ENCODE results near the gene CD209. TPM values are rescaled to one million over a fixed set of nuclear protein-coding genes. Genes with fewer than 3 reads are reported as not detected.

Gene CD209
- total and polyA plus RNA-seq, 2 of the 8 experiments (the other 6 are each of a cell fraction or from before 2014, with no cell fraction given) = 0.05 to 0.22 TPM

GRCh38 chr19:7738023-7738422, 9.3 kb downstream of the CD209 start:
- H3K4me1 ChIP-seq (replicated peaks in 1 of 4; ENCODE audit: control insufficient read depth in 3 of 4, insufficient read depth in 4 of 4, low read length in 3 of 4) = peaks cover 0 to 3% (median 0%) of the 10 kb centered on the region in 4 experiments; a peak in 1 of 7 replicates

More at GRCh38 chr19:7738023-7738422, 9.3 kb downstream of the CD209 start:
- no peak overlapping the region for H2AK5ac ChIP-seq (ENCODE audit: low read depth, low read length)
- no peak overlapping the region for H3K4me2 ChIP-seq (ENCODE audit: insufficient read depth in 1 of 2, low read depth in 2 of 2, low read length in 2 of 2)
- no peak overlapping the region for H3K4me3 ChIP-seq (ENCODE audit: extremely low read depth in 1 of 4, insufficient read depth in 2 of 4, low read depth in 3 of 4, low read length in 4 of 4)
- H3K9ac ChIP-seq (replicated peaks in 1 of 4; ENCODE audit: extremely low read depth in 1 of 4, low read depth in 3 of 4, low read length in 3 of 4) = no peak overlapping the region
- DNase-seq (ENCODE audit: low read depth in 1 of 2, low spot score in 2 of 2) (no peak), FAIRE-seq (no peak)
- no peak for TF ChIP-seq ZNF274 (IDR thresholded peaks at IDR 0.05; ENCODE audit: borderline replicate concordance, extremely low read depth, low read length)
- no peak overlapping the region for H3K56ac ChIP-seq (replicated peaks; ENCODE audit: insufficient read length, low read depth, low read length)
- H3K79me1 ChIP-seq (ENCODE audit: low read depth, low read length) = no peaks in the 10 kb centered on the region
- no peak overlapping the region for H3K14ac ChIP-seq (ENCODE audit: insufficient read length)
- H3K36me3 ChIP-seq (ENCODE audit: control insufficient read depth in 2 of 4, insufficient read depth in 4 of 4, low read length in 3 of 4) = no peaks in the 10 kb centered on the region
- H2BK20ac ChIP-seq (ENCODE audit: low read length) = no peak overlapping the region
- no peak overlapping the region for H3K4ac ChIP-seq (replicated peaks; ENCODE audit: insufficient read length, low read depth, low read length)
- CTCF ChIA-PET (ENCODE audit: partially characterized antibody) = interaction anchor here (1.5 kb wide), 3 partner anchors 11 to 58 kb away, joined by 3 to 4 read pairs (median 3); partner anchors contain the start of gene TRAPPC5
- no peaks in the 10 kb centered on the region for H4K20me1 ChIP-seq (replicated peaks in 1 of 2; ENCODE audit: control insufficient read depth in 1 of 2, insufficient read depth in 2 of 2, low read length in 2 of 2)
- H3K27ac ChIP-seq (ENCODE audit: low read depth, low read length) = no peak overlapping the region
- no peak overlapping the region for H2AFZ ChIP-seq (ENCODE audit: low read length)
- H2BK120ac ChIP-seq (replicated peaks; ENCODE audit: low read depth, low read length) = no peak overlapping the region
- H3K23me2 ChIP-seq (ENCODE audit: low read depth, low read length) = no peaks in the 10 kb centered on the region
- peaks cover 0 to 3% (median under 1%) of the 10 kb centered on the region in 4 experiments; a peak in 4 of 7 replicates for H3K27me3 ChIP-seq (replicated peaks in 1 of 4; ENCODE audit: control insufficient read depth in 3 of 4, extremely low read depth in 1 of 4, insufficient read depth in 3 of 4, low read length in 3 of 4)
- whole genome bisulfite sequencing, 2 experiments (ENCODE audit: extremely low coverage in 1 of 2, insufficient coverage in 1 of 2, insufficient read length in 1 of 2, insufficient replicate concordance in 2 of 2, low coverage in 1 of 2, low lambda C conversion rate in 2 of 2, missing lambda C conversion rate in 1 of 2) = 86% methylated on average over 7 of the region's 7 CpGs; no CpG with 5 or more reads in 1 of the 2 experiments
- H2BK12ac ChIP-seq (ENCODE audit: low read depth, low read length) = no peak overlapping the region
- no peak overlapping the region for H4K91ac ChIP-seq (replicated peaks; ENCODE audit: insufficient read length, low read length)
- H2BK15ac ChIP-seq (ENCODE audit: low read length) = no peak overlapping the region
- POLR2A ChIA-PET (ENCODE audit: partially characterized antibody) = no interaction called here
- H4K5ac ChIP-seq (ENCODE audit: insufficient read length, low read depth, low read length) = no peak overlapping the region
- H3K18ac ChIP-seq (ENCODE audit: extremely low read depth, low read length) = no peak overlapping the region
- no peaks in the 10 kb centered on the region for H3K79me2 ChIP-seq (ENCODE audit: control insufficient read depth in 1 of 2, insufficient read depth in 2 of 2, low read length in 2 of 2)
- no peaks in the 10 kb centered on the region; a peak in 1 of 4 replicates for H3K9me3 ChIP-seq (ENCODE audit: insufficient read depth in 2 of 2, low read depth in 1 of 2, low read length in 1 of 2)
- no peak overlapping the region for H4K8ac ChIP-seq (ENCODE audit: extremely low read depth, insufficient read depth, low read length)
- no peak overlapping the region for H2BK5ac ChIP-seq (ENCODE audit: low read depth, low read length)
- H3K23ac ChIP-seq (ENCODE audit: insufficient read length) = no peak overlapping the region

Data from H1 (cell line).